ENCODE results near the gene PKP1. TPM values are rescaled to one million over a fixed set of nuclear protein-coding genes. Genes with fewer than 3 reads are reported as not detected.

Gene PKP1
- polyA plus RNA-seq, 3 donors = not detected

GRCh38 chr1:201245082-201245481 is 38.2 kb upstream of the PKP1 start:
- H3K9me3 ChIP-seq (replicated peaks in 1 of 2; ENCODE audit: control insufficient read depth in 1 of 2, insufficient read depth in 1 of 2, low read length in 2 of 2) = no peaks in the 10 kb centered on the region
- peaks cover 8 to 20% of the 10 kb centered on the region in 2 donors for H3K27me3 ChIP-seq (ENCODE audit: control insufficient read depth in 2 of 2, insufficient read depth in 2 of 2, low read length in 2 of 2)
- H3K4me1 ChIP-seq (ENCODE audit: control insufficient read depth in 1 of 2, insufficient read depth in 2 of 2, low read length in 2 of 2) = peaks cover 0 to 10% of the 10 kb centered on the region in 2 donors
- no peaks in the 10 kb centered on the region for H3K79me2 ChIP-seq (ENCODE audit: insufficient read depth, low read length)
- no peaks in the 10 kb centered on the region for H4K20me1 ChIP-seq (ENCODE audit: insufficient read depth, low read length)
- no peak overlapping the region for H3K9ac ChIP-seq (ENCODE audit: insufficient read depth, low read length, poor library complexity, severe bottlenecking)
- DNase-seq = no peak
- peaks cover 7 to 14% (median 12%) of the 10 kb centered on the region in 3 donors for H3K27me3 Mint-ChIP-seq (ENCODE audit: low read depth in 3 of 3)
- intact Hi-C loops (cut with micrococcal nuclease) = no loop called here
- H3K36me3 ChIP-seq (replicated peaks in 1 of 2; ENCODE audit: control insufficient read depth in 1 of 2, insufficient read depth in 2 of 2, low read length in 2 of 2) = no peaks in the 10 kb centered on the region
- no peaks in the 10 kb centered on the region for H3K36me3 Mint-ChIP-seq
- H3K4me3 ChIP-seq (replicated peaks in 1 of 3; ENCODE audit: low read depth in 2 of 3, low read length in 3 of 3) = no peak overlapping the region
- TF ChIP-seq CTCF (IDR thresholded peaks at IDR 0.05) = no peak
- peaks cover 0 to 8% (median 3%) of the 10 kb centered on the region in 7 donors for H3K9me3 Mint-ChIP-seq
- 17% methylated on average over 1 of the region's 1 CpG for WGBS (ENCODE audit: insufficient coverage)
- no peak overlapping the region for H3K27ac Mint-ChIP-seq
- H3K4me3 Mint-ChIP-seq = no peak overlapping the region
- no peak overlapping the region for H3K27ac ChIP-seq (ENCODE audit: low read depth in 1 of 2, low read length in 2 of 2)
- H3K4me1 Mint-ChIP-seq = peaks cover 13% of the 10 kb centered on the region
- no peak overlapping the region for H3K4me2 ChIP-seq (replicated peaks; ENCODE audit: extremely low read depth, low read length, poor library complexity, severe bottlenecking)
- H2AFZ ChIP-seq (ENCODE audit: insufficient read depth, low read depth, low read length, poor library complexity, severe bottlenecking) = no peak overlapping the region

GRCh38 chr1:201248721-201249559 is 34.4 kb upstream of the PKP1 start:
- no peaks in the 10 kb centered on the region for H3K36me3 Mint-ChIP-seq
- DNase-seq = no peak
- H3K27me3 Mint-ChIP-seq (ENCODE audit: low read depth in 3 of 3) = peaks cover 6 to 11% (median 7%) of the 10 kb centered on the region in 3 donors
- no peaks in the 10 kb centered on the region for H3K79me2 ChIP-seq (ENCODE audit: insufficient read depth, low read length)
- H4K20me1 ChIP-seq (ENCODE audit: insufficient read depth, low read length) = no peaks in the 10 kb centered on the region
- H3K27ac ChIP-seq (ENCODE audit: low read depth in 1 of 2, low read length in 2 of 2) = no peak overlapping the region
- H3K4me2 ChIP-seq (replicated peaks; ENCODE audit: extremely low read depth, low read length, poor library complexity, severe bottlenecking) = no peak overlapping the region
- H3K36me3 ChIP-seq (replicated peaks in 1 of 2; ENCODE audit: control insufficient read depth in 1 of 2, insufficient read depth in 2 of 2, low read length in 2 of 2) = no peaks in the 10 kb centered on the region
- 97% methylated on average over 6 of the region's 14 CpGs for WGBS (ENCODE audit: insufficient coverage)
- H3K9me3 Mint-ChIP-seq = no peaks in the 10 kb centered on the region
- H3K27me3 ChIP-seq (ENCODE audit: control insufficient read depth in 2 of 2, insufficient read depth in 2 of 2, low read length in 2 of 2) = peaks cover 8 to 20% of the 10 kb centered on the region in 2 donors
- no peak overlapping the region for H3K9ac ChIP-seq (ENCODE audit: insufficient read depth, low read length, poor library complexity, severe bottlenecking)
- H3K27ac Mint-ChIP-seq = no peak overlapping the region
- no peaks in the 10 kb centered on the region for H3K4me1 ChIP-seq (ENCODE audit: control insufficient read depth in 1 of 2, insufficient read depth in 2 of 2, low read length in 2 of 2)
- no peaks in the 10 kb centered on the region for H3K9me3 ChIP-seq (replicated peaks in 1 of 2; ENCODE audit: control insufficient read depth in 1 of 2, insufficient read depth in 1 of 2, low read length in 2 of 2)
- no peaks in the 10 kb centered on the region for H3K4me1 Mint-ChIP-seq
- H3K4me3 ChIP-seq (replicated peaks in 1 of 3; ENCODE audit: low read depth in 2 of 3, low read length in 3 of 3) = no peak overlapping the region
- intact Hi-C loops (cut with micrococcal nuclease) = no loop called here
- no peak overlapping the region for H3K4me3 Mint-ChIP-seq
- no peak overlapping the region for H2AFZ ChIP-seq (ENCODE audit: insufficient read depth, low read depth, low read length, poor library complexity, severe bottlenecking)
- TF ChIP-seq CTCF (IDR thresholded peaks at IDR 0.05) = no peak

Measured in CD14-positive monocyte (primary cell).